ENCODE data around the gene UQCRC2. TPM values are rescaled to one million over a fixed set of nuclear protein-coding genes. Genes with fewer than 3 reads are reported as not detected.

UQCRC2 gene
- polyA plus RNA-seq, 1 donor from 2014 or later, result 144 TPM

Other genes with a start within 250 kb of the UQCRC2 start
- 14.0 TPM for gene NPIPB4, start 95.6 kb upstream of the UQCRC2 start, polyA plus RNA-seq
- gene PDZD9, start 47.8 kb downstream of the UQCRC2 start, polyA plus RNA-seq, result not detected
- 4.1 TPM for gene MOSMO, start 54.8 kb downstream of the UQCRC2 start, polyA plus RNA-seq
- gene VWA3A, start 139.2 kb downstream of the UQCRC2 start, polyA plus RNA-seq, result not detected
- gene SDR42E2, start 209.1 kb downstream of the UQCRC2 start, polyA plus RNA-seq, result 0.20 TPM

Measured in IgD-negative memory B cell (primary cell).